Measurements from ENCODE around the gene OTOGL. TPM values are rescaled to one million over a fixed set of nuclear protein-coding genes. Genes with fewer than 3 reads are reported as not detected.

Gene OTOGL
- total RNA-seq, 3 donors from 2014 or later = 0.16 to 1.3 (median 0.59) TPM

DNA sequence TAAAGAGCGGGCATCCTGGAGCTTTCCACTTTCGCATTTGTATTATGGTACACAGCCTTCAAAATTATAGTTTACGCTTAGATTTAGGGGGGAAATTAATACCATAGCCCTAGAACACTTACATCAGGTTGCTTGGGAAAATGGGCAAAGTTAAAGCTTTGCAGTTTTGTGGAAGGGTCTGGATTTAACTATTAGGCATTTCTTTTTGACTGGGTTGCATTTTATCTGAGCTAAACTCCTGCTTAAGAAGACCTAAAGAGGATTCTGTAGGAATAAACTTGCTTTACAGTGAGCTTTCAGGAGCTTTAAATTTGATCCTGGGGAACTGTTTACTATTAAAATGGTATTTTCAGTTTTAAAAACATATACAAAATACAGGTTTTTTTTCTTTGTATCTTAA is 301.9 kb downstream of the OTOGL start:
- no peak for DNase-seq (ENCODE audit: low spot score in 2 of 2)
- Histone ChIP-seq H3K4me3 (peak overlapping the region in 2 of 3 donors; percentile 41 to 48), H3K27ac (no peak overlapping the region), H3K4me1 (no peaks in the 10 kb centered on the region), H3K36me3 (no peaks in the 10 kb centered on the region), H3K27me3 (no peaks in the 10 kb centered on the region), H3K9me3 (no peaks in the 10 kb centered on the region)
- intact Hi-C loops (cut with DNase I; ENCODE audit: low total_unique reads) = no loop called here
- TF ChIP-seq, protein P1, sequence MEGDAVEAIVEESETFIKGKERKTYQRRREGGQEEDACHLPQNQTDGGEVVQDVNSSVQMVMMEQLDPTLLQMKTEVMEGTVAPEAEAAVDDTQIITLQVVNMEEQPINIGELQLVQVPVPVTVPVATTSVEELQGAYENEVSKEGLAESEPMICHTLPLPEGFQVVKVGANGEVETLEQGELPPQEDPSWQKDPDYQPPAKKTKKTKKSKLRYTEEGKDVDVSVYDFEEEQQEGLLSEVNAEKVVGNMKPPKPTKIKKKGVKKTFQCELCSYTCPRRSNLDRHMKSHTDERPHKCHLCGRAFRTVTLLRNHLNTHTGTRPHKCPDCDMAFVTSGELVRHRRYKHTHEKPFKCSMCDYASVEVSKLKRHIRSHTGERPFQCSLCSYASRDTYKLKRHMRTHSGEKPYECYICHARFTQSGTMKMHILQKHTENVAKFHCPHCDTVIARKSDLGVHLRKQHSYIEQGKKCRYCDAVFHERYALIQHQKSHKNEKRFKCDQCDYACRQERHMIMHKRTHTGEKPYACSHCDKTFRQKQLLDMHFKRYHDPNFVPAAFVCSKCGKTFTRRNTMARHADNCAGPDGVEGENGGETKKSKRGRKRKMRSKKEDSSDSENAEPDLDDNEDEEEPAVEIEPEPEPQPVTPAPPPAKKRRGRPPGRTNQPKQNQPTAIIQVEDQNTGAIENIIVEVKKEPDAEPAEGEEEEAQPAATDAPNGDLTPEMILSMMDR (IDR thresholded peaks at IDR 0.05) = no peak

DNA sequence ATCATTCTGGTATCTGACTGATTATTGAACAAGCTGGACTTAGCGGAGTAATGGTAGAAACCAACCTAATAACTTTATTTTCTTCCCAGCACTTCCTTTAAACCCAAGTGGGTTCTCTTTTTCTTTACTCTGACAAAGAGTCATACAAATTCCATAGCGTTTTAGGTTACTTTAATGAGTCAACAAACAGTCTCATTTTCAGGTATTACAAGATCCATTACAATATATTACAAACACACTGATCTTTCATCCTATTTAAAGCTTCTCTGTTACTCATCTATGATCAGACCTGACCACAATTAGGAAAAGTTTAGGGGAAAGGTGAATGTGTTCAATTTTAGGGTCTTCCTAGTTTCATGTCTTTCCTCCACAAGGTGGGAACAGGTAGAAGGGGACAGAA is 305.3 kb downstream of the OTOGL start:
- Histone ChIP-seq H3K9me3 (no peaks in the 10 kb centered on the region), H3K4me1 (no peaks in the 10 kb centered on the region), H3K27ac (no peak overlapping the region), H3K4me3 (no peak overlapping the region), H3K36me3 (no peaks in the 10 kb centered on the region), H3K27me3 (no peaks in the 10 kb centered on the region)
- TF ChIP-seq POLR2AphosphoS5 (IDR thresholded peaks at IDR 0.05) (no peak), POLR2A (IDR thresholded peaks at IDR 0.05) (no peak)
- TF ChIP-seq, protein P1 (IDR thresholded peaks at IDR 0.05) = no peak
- intact Hi-C loops (cut with DNase I; ENCODE audit: low total_unique reads) = no loop called here
- no peak for DNase-seq (ENCODE audit: low spot score in 2 of 2)

DNA sequence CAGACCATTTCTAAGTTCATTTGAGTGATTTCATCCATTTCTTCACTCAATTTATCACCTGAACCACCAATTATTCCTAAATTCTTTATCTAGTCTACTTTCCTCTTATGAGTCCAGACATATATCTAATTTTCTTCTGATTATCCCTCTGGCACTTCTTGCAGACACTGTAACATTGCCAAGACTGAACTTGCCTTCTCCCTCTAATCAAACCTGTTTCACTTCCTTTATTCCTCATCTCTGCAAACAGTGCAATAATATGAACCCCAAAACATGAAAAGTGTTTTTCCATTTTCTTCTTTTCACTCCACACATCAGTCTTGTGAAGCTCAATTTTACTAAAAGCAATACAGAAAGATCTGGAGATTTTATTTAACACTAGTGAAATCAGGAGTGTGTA is 306.9 kb downstream of the OTOGL start:
- intact Hi-C loops (cut with DNase I; ENCODE audit: low total_unique reads) = no loop called here
- no peak for DNase-seq (ENCODE audit: low spot score in 2 of 2)
- no peaks in the 10 kb centered on the region for H3K9me3 ChIP-seq
- no peaks in the 10 kb centered on the region for H3K36me3 ChIP-seq
- no peaks in the 10 kb centered on the region for H3K27me3 ChIP-seq
- H3K27ac ChIP-seq = no peak overlapping the region
- no peaks in the 10 kb centered on the region for H3K4me1 ChIP-seq
- no peak overlapping the region for H3K4me3 ChIP-seq
- TF ChIP-seq POLR2A (IDR thresholded peaks at IDR 0.05) (no peak), POLR2AphosphoS5 (IDR thresholded peaks at IDR 0.05) (no peak)
- TF ChIP-seq, protein P1 (IDR thresholded peaks at IDR 0.05) = no peak

DNA sequence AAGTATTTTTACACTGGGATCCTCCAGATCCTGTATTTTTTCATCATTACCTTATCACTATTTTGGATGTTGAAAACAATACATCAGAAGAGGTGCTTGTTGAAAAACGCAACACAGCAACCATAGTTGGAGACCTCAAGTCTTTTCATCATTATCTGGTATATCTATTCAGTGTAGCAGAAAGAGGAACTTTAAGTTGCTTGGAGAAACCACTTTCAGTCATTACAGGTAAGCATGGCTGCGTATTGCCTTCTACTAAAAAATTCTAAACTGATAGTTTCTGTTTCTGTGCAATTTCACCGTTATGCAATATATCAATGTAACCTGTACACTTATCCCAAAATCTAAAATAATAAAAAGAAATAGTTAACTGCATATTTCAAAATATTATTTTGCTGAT is 312.4 kb downstream of the OTOGL start:
- Histone ChIP-seq H3K4me1 (no peaks in the 10 kb centered on the region), H3K36me3 (no peaks in the 10 kb centered on the region), H3K27me3 (no peaks in the 10 kb centered on the region), H3K9me3 (no peaks in the 10 kb centered on the region), H3K27ac (no peak overlapping the region), H3K4me3 (no peak overlapping the region)
- TF ChIP-seq, protein P1 (IDR thresholded peaks at IDR 0.05) = no peak
- TF ChIP-seq POLR2AphosphoS5 (IDR thresholded peaks at IDR 0.05) (no peak), POLR2A (IDR thresholded peaks at IDR 0.05) (no peak)
- DNase-seq (ENCODE audit: low spot score in 2 of 2) = no peak
- intact Hi-C loops (cut with DNase I; ENCODE audit: low total_unique reads) = loop anchor here (2.0 kb wide), 1 partner anchor 63 kb away; no protein-coding TSS in a partner anchor

DNA sequence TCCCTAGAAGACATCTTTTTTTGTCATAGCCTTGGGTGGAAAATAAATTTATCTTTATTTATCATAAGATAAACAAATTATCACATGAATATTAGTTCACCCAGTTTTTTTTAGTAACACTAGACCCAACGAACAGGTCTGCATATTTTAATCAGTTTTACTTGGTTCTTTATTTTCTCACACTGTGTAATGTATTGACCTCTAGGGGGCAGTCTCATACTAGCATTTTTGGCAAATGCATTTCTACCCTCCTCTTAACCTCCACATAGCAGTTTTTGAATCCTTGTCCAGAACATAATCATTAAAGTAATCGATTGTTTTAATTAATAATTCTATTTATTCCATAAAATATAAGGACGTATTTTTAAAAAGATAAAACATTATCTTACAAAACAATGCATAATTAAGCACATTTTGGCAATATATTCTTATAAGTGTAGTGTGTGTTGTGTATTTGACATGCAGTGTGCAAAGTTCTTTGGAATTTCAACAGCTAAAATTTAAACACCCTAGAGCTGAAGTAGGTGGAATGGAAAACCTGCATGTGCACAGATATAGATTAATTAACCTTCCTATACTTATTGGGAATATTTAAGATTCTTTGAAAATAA is 313.1 kb downstream of the OTOGL start:
- Histone ChIP-seq H3K4me3 (no peak overlapping the region), H3K27ac (no peak overlapping the region), H3K4me1 (no peaks in the 10 kb centered on the region), H3K9me3 (no peaks in the 10 kb centered on the region), H3K27me3 (no peaks in the 10 kb centered on the region), H3K36me3 (no peaks in the 10 kb centered on the region)
- no peak for DNase-seq (ENCODE audit: low spot score in 2 of 2)
- no peak for TF ChIP-seq POLR2A (IDR thresholded peaks at IDR 0.05)
- TF ChIP-seq, protein P1 (IDR thresholded peaks at IDR 0.05) = peak; percentile 59 to 77 (median 74)
- intact Hi-C loops (cut with DNase I; ENCODE audit: low total_unique reads) = no loop called here

Measured in breast epithelium (tissue), 4 donors.